Measurements from ENCODE around the gene ZCWPW1. TPM values are rescaled to one million over a fixed set of nuclear protein-coding genes. Genes with fewer than 3 reads are reported as not detected.

The ZCWPW1 gene, protein sequence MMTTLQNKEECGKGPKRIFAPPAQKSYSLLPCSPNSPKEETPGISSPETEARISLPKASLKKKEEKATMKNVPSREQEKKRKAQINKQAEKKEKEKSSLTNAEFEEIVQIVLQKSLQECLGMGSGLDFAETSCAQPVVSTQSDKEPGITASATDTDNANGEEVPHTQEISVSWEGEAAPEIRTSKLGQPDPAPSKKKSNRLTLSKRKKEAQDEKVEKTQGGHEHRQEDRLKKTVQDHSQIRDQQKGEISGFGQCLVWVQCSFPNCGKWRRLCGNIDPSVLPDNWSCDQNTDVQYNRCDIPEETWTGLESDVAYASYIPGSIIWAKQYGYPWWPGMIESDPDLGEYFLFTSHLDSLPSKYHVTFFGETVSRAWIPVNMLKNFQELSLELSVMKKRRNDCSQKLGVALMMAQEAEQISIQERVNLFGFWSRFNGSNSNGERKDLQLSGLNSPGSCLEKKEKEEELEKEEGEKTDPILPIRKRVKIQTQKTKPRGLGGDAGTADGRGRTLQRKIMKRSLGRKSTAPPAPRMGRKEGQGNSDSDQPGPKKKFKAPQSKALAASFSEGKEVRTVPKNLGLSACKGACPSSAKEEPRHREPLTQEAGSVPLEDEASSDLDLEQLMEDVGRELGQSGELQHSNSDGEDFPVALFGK
- 0.91 to 1.7 TPM (median 1.6 TPM) in 5 replicates for total RNA-seq (2022; extraction: Qiagen RNA extraction; ENCODE audit: low read depth)

DNA sequence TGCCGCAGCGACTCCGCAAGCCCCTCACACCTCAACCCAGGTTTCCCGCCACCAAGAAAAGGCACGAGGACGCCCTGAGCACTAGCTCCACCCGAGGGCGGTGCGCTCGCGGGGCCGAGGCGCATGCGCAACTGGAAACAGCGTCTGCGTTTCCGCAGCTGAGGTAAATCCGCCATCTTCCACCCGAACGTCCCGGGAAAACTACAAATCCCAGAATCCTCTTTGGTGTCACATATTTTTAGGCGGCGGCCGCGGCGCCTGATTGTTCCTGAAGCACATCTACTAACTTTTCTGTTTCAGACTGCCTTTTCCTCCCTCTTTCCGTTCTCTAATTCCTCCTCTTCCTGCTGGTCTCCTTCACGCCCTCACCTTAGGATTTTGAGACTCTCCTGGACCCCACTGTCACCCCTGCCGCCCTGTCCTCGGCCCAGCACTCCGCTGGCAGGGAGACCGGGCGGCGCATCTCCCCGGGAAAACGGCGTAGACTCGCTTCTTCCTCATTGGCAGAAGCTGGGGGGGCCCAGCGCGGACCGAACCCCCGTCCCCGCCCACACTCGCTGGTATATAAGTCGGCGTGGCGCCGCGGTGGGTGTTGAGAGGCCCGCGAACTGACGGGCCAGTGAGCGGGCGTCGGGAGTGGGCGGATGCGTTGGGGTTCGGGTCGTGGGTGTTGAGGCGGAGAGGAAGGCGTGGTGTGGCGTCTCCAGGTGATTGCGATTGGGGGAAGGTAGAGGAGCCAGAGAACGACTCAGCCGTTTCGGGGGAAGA, at the start of gene ZCWPW1:
TSS of gene ZCWPW1 (minus strand) at position 505 of the 768 bp plus-strand sequence. CDS start 8,054 bp downstream, outside the sequence.

DNA sequence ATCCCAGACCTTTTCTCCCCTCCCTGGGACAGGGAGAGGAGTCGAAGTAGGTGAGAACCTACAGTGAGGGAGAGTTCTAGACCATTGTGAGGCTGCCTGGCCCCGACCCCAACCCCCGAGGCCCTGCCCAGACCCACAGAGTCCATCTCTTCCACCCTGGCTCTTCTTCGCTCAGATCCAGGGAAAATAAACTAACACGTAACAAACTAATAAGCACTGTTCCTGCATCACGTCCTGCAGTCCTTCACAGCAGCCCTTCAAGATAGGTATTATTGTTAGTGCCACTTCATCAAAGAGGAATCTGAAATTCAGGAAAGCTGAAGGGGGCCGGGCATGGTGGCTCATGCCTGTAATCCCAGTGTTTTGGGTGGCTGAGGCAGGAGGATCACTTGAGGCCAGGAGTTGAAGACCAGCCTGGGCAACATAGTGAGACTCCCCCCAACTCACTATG, 35.7 kb upstream of the ZCWPW1 start, which contains the start of gene SPACDR:
TSS of gene SPACDR (minus strand) at position 51 of the 451 bp plus-strand sequence. CDS start 235 bp downstream, outside the sequence.

DNA sequence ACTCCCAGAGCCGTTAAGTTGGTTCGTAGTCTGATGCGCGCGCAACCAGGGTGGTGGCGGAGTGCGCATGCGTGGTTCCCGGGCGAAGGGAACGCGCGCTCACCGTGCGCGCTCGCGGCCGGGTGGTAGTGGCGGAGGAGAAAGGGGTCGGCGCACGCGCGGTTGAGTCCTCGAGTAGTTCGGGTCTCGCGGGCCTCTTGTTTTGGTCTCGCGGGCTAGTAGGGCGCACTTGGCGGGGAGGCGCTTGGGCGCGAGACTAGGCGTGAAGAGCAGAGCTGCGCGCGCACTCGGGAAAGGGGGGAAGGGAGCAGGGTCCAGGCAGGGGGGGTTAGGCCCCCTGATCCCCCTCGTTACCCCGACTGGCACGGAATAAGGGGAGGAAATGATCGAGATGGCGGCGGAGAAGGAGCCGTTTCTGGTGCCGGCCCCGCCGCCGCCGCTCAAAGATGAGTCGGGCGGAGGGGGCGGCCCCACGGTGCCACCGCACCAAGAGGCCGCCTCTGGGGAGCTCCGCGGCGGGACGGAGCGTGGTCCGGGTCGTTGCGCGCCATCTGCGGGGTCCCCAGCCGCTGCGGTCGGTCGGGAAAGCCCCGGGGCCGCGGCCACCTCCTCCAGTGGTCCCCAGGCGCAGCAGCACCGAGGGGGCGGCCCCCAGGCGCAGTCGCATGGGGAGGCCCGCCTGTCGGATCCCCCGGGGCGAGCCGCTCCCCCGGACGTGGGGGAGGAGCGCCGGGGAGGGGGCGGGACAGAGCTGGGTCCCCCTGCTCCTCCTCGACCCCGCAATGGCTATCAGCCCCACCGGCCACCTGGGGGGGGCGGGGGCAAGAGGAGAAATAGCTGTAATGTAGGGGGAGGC, 1.4 kb upstream of the ZCWPW1 start, which contains the start of gene MEPCE:
TSS of gene MEPCE (plus strand) at position 195 of the 856 bp plus-strand sequence. CDS start at position 383, 188 bp downstream.

DNA sequence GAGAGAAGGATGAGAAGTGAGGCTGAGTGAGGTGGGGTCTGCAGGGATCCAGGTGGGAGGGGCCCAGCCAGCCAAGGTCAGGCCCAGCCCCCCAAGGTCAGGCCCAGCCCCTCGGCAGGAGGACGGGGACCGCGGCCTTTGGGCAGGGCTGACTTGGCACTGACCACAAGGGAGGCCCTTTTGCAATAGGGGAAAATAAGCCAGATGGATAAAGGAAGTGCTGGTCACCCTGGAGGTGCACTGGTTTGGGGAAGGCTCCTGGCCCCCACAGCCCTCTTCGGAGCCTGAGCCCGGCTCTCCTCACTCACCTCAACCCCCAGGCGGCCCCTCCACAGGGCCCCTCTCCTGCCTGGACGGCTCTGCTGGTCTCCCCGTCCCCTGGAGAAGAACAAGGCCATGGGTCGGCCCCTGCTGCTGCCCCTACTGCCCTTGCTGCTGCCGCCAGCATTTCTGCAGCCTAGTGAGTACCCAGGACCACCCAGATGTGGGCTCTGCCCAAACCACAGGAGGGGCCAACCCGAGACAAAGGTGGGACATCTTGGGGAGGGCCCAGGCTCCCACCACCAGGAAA, 55.2 kb downstream of the ZCWPW1 start, which contains the start of gene PILRA:
TSS of gene PILRA (plus strand) at position 227 of the 571 bp plus-strand sequence. CDS start at position 397, 170 bp downstream.

DNA sequence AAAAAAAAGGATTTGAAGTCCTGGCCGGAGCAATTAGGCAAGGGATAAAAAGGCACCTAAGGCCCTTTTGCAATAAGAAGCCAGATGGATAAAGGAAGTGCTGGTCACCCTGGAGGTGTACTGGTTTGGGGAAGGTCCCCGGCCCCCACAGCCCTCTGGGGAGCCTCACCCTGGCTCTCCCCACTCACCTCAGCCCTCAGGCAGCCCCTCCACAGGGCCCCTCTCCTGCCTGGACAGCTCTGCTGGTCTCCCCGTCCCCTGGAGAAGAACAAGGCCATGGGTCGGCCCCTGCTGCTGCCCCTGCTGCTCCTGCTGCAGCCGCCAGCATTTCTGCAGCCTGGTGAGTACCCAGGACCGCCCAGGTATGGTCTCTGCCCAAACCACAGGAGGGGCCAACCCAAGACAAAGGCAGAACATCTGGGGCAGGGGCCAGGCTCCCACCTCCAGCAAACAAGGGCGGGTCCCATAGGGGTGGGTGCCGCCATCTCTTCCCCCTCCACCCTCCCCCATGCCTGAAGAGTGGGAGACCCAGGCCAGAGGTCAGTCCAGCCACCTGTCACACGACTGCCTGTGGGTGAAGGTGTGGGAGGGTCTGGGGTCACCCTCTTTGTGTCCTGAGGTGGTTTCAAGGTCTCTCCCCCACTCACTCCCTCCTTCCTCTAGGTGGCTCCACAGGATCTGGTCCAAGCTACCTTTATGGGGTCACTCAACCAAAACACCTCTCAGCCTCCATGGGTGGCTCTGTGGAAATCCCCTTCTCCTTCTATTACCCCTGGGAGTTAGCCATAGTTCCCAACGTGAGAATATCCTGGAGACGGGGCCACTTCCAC, 70.3 kb downstream of the ZCWPW1 start, which contains the start of gene PILRB:
TSS of gene PILRB (plus strand) at position 91 of the 830 bp plus-strand sequence. CDS start at position 277, 186 bp downstream.

Other genes starting within 250 kb of the ZCWPW1 start
- gene PVRIG, start 208.8 kb downstream of the ZCWPW1 start, total RNA-seq (2022; extraction: Qiagen RNA extraction; ENCODE audit: low read depth): not detected in 5 replicates
- not detected in 5 replicates for gene SPDYE3, start 121.0 kb downstream of the ZCWPW1 start, total RNA-seq (2022; extraction: Qiagen RNA extraction; ENCODE audit: low read depth)
- gene PILRB, start 70.6 kb downstream of the ZCWPW1 start, total RNA-seq (2022; extraction: Qiagen RNA extraction; ENCODE audit: low read depth): 25.8 to 35.2 TPM (median 31.2 TPM) in 5 replicates
- 4.0 to 6.4 TPM (median 5.4 TPM) in 5 replicates for gene PILRA, start 55.2 kb downstream of the ZCWPW1 start, total RNA-seq (2022; extraction: Qiagen RNA extraction; ENCODE audit: low read depth)
- gene MEPCE, start 1.1 kb upstream of the ZCWPW1 start, total RNA-seq (2022; extraction: Qiagen RNA extraction; ENCODE audit: low read depth): 41.3 to 51.2 TPM (median 46.2 TPM) in 5 replicates
- 34.2 to 53.7 TPM (median 51.8 TPM) in 5 replicates for gene PPP1R35, start 7.8 kb upstream of the ZCWPW1 start, total RNA-seq (2022; extraction: Qiagen RNA extraction; ENCODE audit: low read depth)
- 0.60 to 0.96 TPM (median 0.77 TPM) in 4 of 5 replicates, not detected in the other for gene SPACDR, start 35.6 kb upstream of the ZCWPW1 start, total RNA-seq (2022; extraction: Qiagen RNA extraction; ENCODE audit: low read depth)
- gene TSC22D4, start 50.5 kb upstream of the ZCWPW1 start, total RNA-seq (2022; extraction: Qiagen RNA extraction; ENCODE audit: low read depth): 30.8 to 38.7 TPM (median 35.0 TPM) in 5 replicates
- gene NYAP1, start 55.2 kb upstream of the ZCWPW1 start, total RNA-seq (2022; extraction: Qiagen RNA extraction; ENCODE audit: low read depth): 0.77 to 1.3 TPM (median 1.2 TPM) in 5 replicates
- gene AGFG2, start 110.5 kb upstream of the ZCWPW1 start, total RNA-seq (2022; extraction: Qiagen RNA extraction; ENCODE audit: low read depth): 11.3 to 15.4 TPM (median 12.6 TPM) in 5 replicates
- gene SAP25, start 145.2 kb upstream of the ZCWPW1 start, total RNA-seq (2022; extraction: Qiagen RNA extraction; ENCODE audit: low read depth): 0.61 to 0.85 TPM (median 0.71 TPM) in 5 replicates
- gene LRCH4, start 157.4 kb upstream of the ZCWPW1 start, total RNA-seq (2022; extraction: Qiagen RNA extraction; ENCODE audit: low read depth): 10.6 to 16.3 TPM (median 15.0 TPM) in 5 replicates
- gene FBXO24, start 157.6 kb upstream of the ZCWPW1 start, total RNA-seq (2022; extraction: Qiagen RNA extraction; ENCODE audit: low read depth): 0.14 to 0.60 TPM (median 0.35 TPM) in 5 replicates
- 6.2 to 12.4 TPM (median 7.8 TPM) in 5 replicates for gene PCOLCE, start 173.7 kb upstream of the ZCWPW1 start, total RNA-seq (2022; extraction: Qiagen RNA extraction; ENCODE audit: low read depth)
- 16.2 to 22.1 TPM (median 19.5 TPM) in 5 replicates for gene MOSPD3, start 183.8 kb upstream of the ZCWPW1 start, total RNA-seq (2022; extraction: Qiagen RNA extraction; ENCODE audit: low read depth)
- 2.6 to 3.4 TPM (median 2.9 TPM) in 5 replicates for gene TFR2, start 212.8 kb upstream of the ZCWPW1 start, total RNA-seq (2022; extraction: Qiagen RNA extraction; ENCODE audit: low read depth)
- not detected in 5 replicates for gene ACTL6B, start 227.7 kb upstream of the ZCWPW1 start, total RNA-seq (2022; extraction: Qiagen RNA extraction; ENCODE audit: low read depth)
- 165 to 268 TPM (median 251 TPM) in 5 replicates for gene GNB2, start 245.0 kb upstream of the ZCWPW1 start, total RNA-seq (2022; extraction: Qiagen RNA extraction; ENCODE audit: low read depth)

Measured in A549 treated with CpdA at 1 μM for 4 hours (cell line).